A549 (cell line): Measurements from ENCODE around the gene PNPO.

Experiments used
- ATOH8 ChIP-seq: fragments of 250-450 bp; sonication (Bioruptor Pico); IDR thresholded peaks from 2 replicates; pipeline ENCODE4 v1.5.0; 2020; ENCODE audit warnings: low read depth, mild to moderate bottlenecking, moderate library complexity
- BHLHE40 ChIP-seq: IDR thresholded peaks from 2 replicates; pipeline ENCODE4 v1.6.1; 2012; ENCODE audit warnings: low read depth, low read length, inconsistent platforms
- CBX2 ChIP-seq: fragments of 200-600 bp; sonication (generic); IDR thresholded peaks from 2 replicates; pipeline ENCODE4 v1.6.1; 2016; ENCODE audit warnings: low read depth, mild to moderate bottlenecking, borderline replicate concordance
- CTCF ChIP-seq: fragments of >200 bp; sonication (Bioruptor Twin); formaldehyde crosslinking; IDR thresholded peaks from 3 replicates; pipeline ENCODE4 v1.5.1; 2016
- FOSL2 ChIP-seq, 2 experiments: fragments of 450-650 bp in 1 of 2; fragments of >200 bp in 1 of 2; sonication (Bioruptor Twin) in 1 of 2; formaldehyde crosslinking; IDR thresholded peaks; 2 replicates each; pipeline versions ENCODE4 v1.5.0 to v1.6.1; 2016 to 2020; ENCODE audit warnings: mild to moderate bottlenecking in 1 of 2, moderate library complexity in 1 of 2
- HDAC2 ChIP-seq: fragments of 200-600 bp; sonication (generic); IDR thresholded peaks from 2 replicates; pipeline ENCODE4 v1.6.1; 2016
- PHF8 ChIP-seq: fragments of 200-600 bp; sonication (generic); IDR thresholded peaks from 2 replicates; pipeline ENCODE4 v1.6.1; 2016; ENCODE audit warnings: low read depth, mild to moderate bottlenecking, antibody characterized with exemption, moderate library complexity, borderline replicate concordance
- POLR2A ChIP-seq: IDR thresholded peaks from 2 replicates; pipeline ENCODE4 v1.6.1; 2012; ENCODE audit warnings: mild to moderate bottlenecking, low read length
- RFX5 ChIP-seq: fragments of 450-650 bp; IDR thresholded peaks from 2 replicates; pipeline ENCODE4 v1.7.1; 2014; ENCODE audit warnings: antibody characterized with exemption, mild to moderate bottlenecking, moderate library complexity
- SREBF2 ChIP-seq: fragments of 450-650 bp; IDR thresholded peaks from 2 replicates; pipeline ENCODE4 v1.6.1; 2014; ENCODE audit warnings: mild to moderate bottlenecking, moderate library complexity

GRCh38 chr17:47935961-47936360 lies 5.4 kb upstream of the PNPO start:
- TF ChIP-seq CTCF (no peak), POLR2A (no peak), ATOH8 (CRISPR knock-in tag) (no peak), CBX2 (no peak), PHF8 (no peak), SREBF2 (no peak), BHLHE40 (no peak), FOSL2 (IDR thresholded peaks at IDR 0.05) (no peak), FOSL2 (CRISPR knock-in tag; IDR thresholded peaks at IDR 0.05) (peak; percentile 38; the same call in 1 of the 2 replicates), RFX5 (no peak), HDAC2 (no peak)
